H1 (cell line): ENCODE results near the gene ASB8. TPM values are rescaled to one million over a fixed set of nuclear protein-coding genes. Genes with fewer than 3 reads are reported as not detected.

ENCODE experiments used
- CTCF ChIA-PET: fragments of 300-600 bp; sonication (Branson Sonifier 250); formaldehyde crosslinking; loops from one replicate; lab custom pipeline; 2021; ENCODE audit not compliant: partially characterized antibody; lab: Charles Lee
- POLR2A ChIA-PET: fragments of 300-600 bp; sonication (Branson Sonifier 250); formaldehyde crosslinking; loops from one replicate; lab custom pipeline; 2021; ENCODE audit warnings: inconsistent platforms; ENCODE audit not compliant: partially characterized antibody; lab: Charles Lee
- DNase-seq, 2 experiments: peaks; one replicate each; pipeline versions ENCODE4 v3.0.0 to v3.0.0-alpha.2; 2010 to 2022; ENCODE audit warnings: low spot score in 2 of 2, low read depth in 1 of 2, mixed read lengths in 1 of 2
- FAIRE-seq: peaks from 2 replicates; lab custom pipeline; 2011; peaks lifted over from hg19 to GRCh38; lab: Jason Lieb, UNC
- H2AFZ ChIP-seq: 2 replicates; pipeline ENCODE4 v1.8.1; 2012; ENCODE audit warnings: low read length, inconsistent platforms
- H2AK5ac ChIP-seq: 2 replicates; pipeline ENCODE4 v1.6.1; 2013; ENCODE audit warnings: low read depth, low read length
- H2BK120ac ChIP-seq: replicated peaks from 2 replicates; pipeline ENCODE3; 2013; ENCODE audit warnings: low read depth, low read length, inconsistent platforms
- H2BK12ac ChIP-seq: 2 replicates; pipeline ENCODE4 v1.6.1; 2013; ENCODE audit warnings: low read depth, low read length
- H2BK15ac ChIP-seq: 2 replicates; pipeline ENCODE4 v1.6.1; 2013; ENCODE audit warnings: low read length
- H2BK20ac ChIP-seq: 2 replicates; pipeline ENCODE4 v1.6.1; 2013; ENCODE audit warnings: low read length
- H2BK5ac ChIP-seq: 2 replicates; pipeline ENCODE4 v1.6.1; 2013; ENCODE audit warnings: low read depth, low read length
- H3K14ac ChIP-seq: 2 replicates; pipeline ENCODE4 v1.6.1; 2013; ENCODE audit warnings: inconsistent platforms; ENCODE audit not compliant: insufficient read length
- H3K18ac ChIP-seq: 2 replicates; pipeline ENCODE4 v1.6.1; 2013; ENCODE audit warnings: low read length; ENCODE audit errors: extremely low read depth
- H3K23ac ChIP-seq: 2 replicates; pipeline ENCODE4 v1.6.1; 2013; ENCODE audit warnings: inconsistent platforms; ENCODE audit not compliant: insufficient read length
- H3K23me2 ChIP-seq: 2 replicates; pipeline ENCODE4 v1.6.1; 2013; ENCODE audit warnings: low read depth, low read length
- H3K27ac ChIP-seq: 2 replicates; pipeline ENCODE4 v1.6.1; 2011; ENCODE audit warnings: low read depth, low read length, inconsistent platforms
- H3K27me3 ChIP-seq, 4 experiments: replicated peaks in 1 of 4; 1 replicate in 1 of 4; 2 replicates in 3 of 4; pipeline versions ENCODE4 v1.6.1 to v1.8.1; 2011 to 2013; ENCODE audit warnings: low read length in 3 of 4, mild to moderate bottlenecking in 3 of 4, inconsistent platforms in 2 of 4, mixed read lengths in 2 of 4, moderate library complexity in 1 of 4; ENCODE audit not compliant: control insufficient read depth in 3 of 4, insufficient read depth in 3 of 4; ENCODE audit errors: extremely low read depth in 1 of 4
- H3K36me3 ChIP-seq, 4 experiments: 2 replicates each; pipeline versions ENCODE4 v1.6.1 to v1.8.1; 2011 to 2013; ENCODE audit warnings: mild to moderate bottlenecking in 4 of 4, low read length in 3 of 4, moderate library complexity in 2 of 4, control low read depth in 1 of 4, inconsistent platforms in 1 of 4; ENCODE audit not compliant: insufficient read depth in 4 of 4, control insufficient read depth in 2 of 4
- H3K4ac ChIP-seq: replicated peaks from 2 replicates; pipeline ENCODE3; 2013; ENCODE audit warnings: low read length, low read depth, mixed read lengths, inconsistent platforms; ENCODE audit not compliant: insufficient read length
- H3K4me1 ChIP-seq, 4 experiments: replicated peaks in 1 of 4; 1 replicate in 1 of 4; 2 replicates in 3 of 4; pipeline versions ENCODE4 v1.6.1 to v1.8.1; 2011 to 2013; ENCODE audit warnings: low read length in 3 of 4, inconsistent platforms in 2 of 4, mixed read lengths in 1 of 4; ENCODE audit not compliant: insufficient read depth in 4 of 4, control insufficient read depth in 3 of 4
- H3K4me2 ChIP-seq, 2 experiments: 2 replicates each; pipeline versions ENCODE4 v1.6.1 to v1.8.1; 2011 to 2013; ENCODE audit warnings: low read depth in 2 of 2, low read length in 2 of 2, control low read depth in 1 of 2, inconsistent platforms in 1 of 2, mild to moderate bottlenecking in 1 of 2; ENCODE audit not compliant: insufficient read depth in 1 of 2
- H3K4me3 ChIP-seq, 4 experiments: fragments of 200-600, 300-600 bp in 1 of 4; sonication (generic), shearing (Covaris generic), sonication (Bioruptor Twin) in 1 of 4; 2 replicates each; pipeline versions ENCODE4 v1.5.1 to v1.8.1; 2011 to 2016; ENCODE audit warnings: low read length in 4 of 4, low read depth in 3 of 4, control low read depth in 2 of 4, inconsistent platforms in 2 of 4, mild to moderate bottlenecking in 2 of 4, mixed read lengths in 1 of 4, moderate library complexity in 1 of 4; ENCODE audit not compliant: insufficient read depth in 2 of 4; ENCODE audit errors: extremely low read depth in 1 of 4
- H3K56ac ChIP-seq: replicated peaks from 2 replicates; pipeline ENCODE3; 2013; ENCODE audit warnings: low read depth, mild to moderate bottlenecking, mixed read lengths, low read length, inconsistent platforms; ENCODE audit not compliant: insufficient read length
- H3K79me1 ChIP-seq: 2 replicates; pipeline ENCODE4 v1.6.1; 2013; ENCODE audit warnings: low read depth, low read length, control low read depth
- H3K79me2 ChIP-seq, 2 experiments: 2 replicates each; pipeline versions ENCODE4 v1.6.1 to v1.8.1; 2012 to 2013; ENCODE audit warnings: low read length in 2 of 2, mild to moderate bottlenecking in 2 of 2, inconsistent platforms in 1 of 2; ENCODE audit not compliant: insufficient read depth in 2 of 2, control insufficient read depth in 1 of 2
- H3K9ac ChIP-seq, 4 experiments: replicated peaks in 1 of 4; 1 replicate in 1 of 4; 2 replicates in 3 of 4; pipeline versions ENCODE4 v1.6.1 to v1.8.1; 2011 to 2013; ENCODE audit warnings: low read depth in 3 of 4, low read length in 3 of 4, control low read depth in 2 of 4, mild to moderate bottlenecking in 2 of 4, moderate library complexity in 2 of 4, inconsistent platforms in 1 of 4; ENCODE audit errors: extremely low read depth in 1 of 4
- H3K9me3 ChIP-seq, 2 experiments: 2 replicates each; pipeline versions ENCODE4 v1.6.1 to v1.8.1; 2012 to 2013; ENCODE audit warnings: mild to moderate bottlenecking in 2 of 2, moderate library complexity in 2 of 2, control low read depth in 1 of 2, inconsistent platforms in 1 of 2, low read depth in 1 of 2, low read length in 1 of 2, mixed read lengths in 1 of 2; ENCODE audit not compliant: insufficient read depth in 2 of 2
- H4K20me1 ChIP-seq, 2 experiments: replicated peaks in 1 of 2; 2 replicates each; pipeline versions ENCODE3 to v1.8.1; 2011 to 2013; ENCODE audit warnings: inconsistent platforms in 2 of 2, low read length in 2 of 2, mild to moderate bottlenecking in 1 of 2; ENCODE audit not compliant: insufficient read depth in 2 of 2, control insufficient read depth in 1 of 2
- H4K5ac ChIP-seq: 2 replicates; pipeline ENCODE4 v1.6.1; 2013; ENCODE audit warnings: low read length, low read depth, mixed read lengths, inconsistent platforms; ENCODE audit not compliant: insufficient read length
- H4K8ac ChIP-seq: 2 replicates; pipeline ENCODE4 v1.8.0; 2013; ENCODE audit warnings: mild to moderate bottlenecking, moderate library complexity, low read length, inconsistent platforms; ENCODE audit not compliant: insufficient read depth; ENCODE audit errors: extremely low read depth
- H4K91ac ChIP-seq: replicated peaks from 2 replicates; pipeline ENCODE3; 2013; ENCODE audit warnings: low read length, mixed read lengths, inconsistent platforms; ENCODE audit not compliant: insufficient read length
- CTCF ChIP-seq, 3 experiments: IDR thresholded peaks; 1 replicate in 2 of 3; 2 replicates in 1 of 3; pipeline versions ENCODE4 v1.5.1 to v1.6.1; 2011; ENCODE audit warnings: low read length in 3 of 3, mild to moderate bottlenecking in 3 of 3, inconsistent platforms in 2 of 3, low read depth in 1 of 3, moderate library complexity in 1 of 3; ENCODE audit not compliant: insufficient read depth in 1 of 3; ENCODE audit errors: control extremely low read depth in 1 of 3
- EP300 ChIP-seq, 2 experiments: IDR thresholded peaks; 1 replicate in 1 of 2; 2 replicates in 1 of 2; pipeline ENCODE4 v1.6.1; 2011 to 2012; ENCODE audit warnings: low read depth in 2 of 2, low read length in 2 of 2, mild to moderate bottlenecking in 2 of 2, borderline replicate concordance in 1 of 2, inconsistent platforms in 1 of 2, moderate library complexity in 1 of 2
- PHF8 ChIP-seq: fragments of 200-600 bp; sonication (generic); conservative IDR thresholded peaks from 2 replicates; pipeline ENCODE4 v1.7.1; 2012; ENCODE audit warnings: low read depth, mild to moderate bottlenecking, inconsistent platforms, low read length, moderate library complexity
- RAD21 ChIP-seq, 2 experiments: IDR thresholded peaks in 1 of 2; conservative IDR thresholded peaks in 1 of 2; 2 replicates each; pipeline ENCODE4 v1.6.1; 2011; ENCODE audit warnings: low read depth in 2 of 2, low read length in 2 of 2, improper control_type of control experiment in 1 of 2, inconsistent platforms in 1 of 2, mild to moderate bottlenecking in 1 of 2, moderate library complexity in 1 of 2
- WGBS, 2 experiments: shearing (Covaris generic) in 1 of 2; methylation state at CpG; one replicate each; pipeline versions ENCODE4 v1.1.6 to v1.1.7; 2013 to 2015; ENCODE audit warnings: low lambda C conversion rate in 2 of 2, mixed read lengths in 2 of 2, inconsistent platforms in 1 of 2, low coverage in 1 of 2, missing lambda C conversion rate in 1 of 2; ENCODE audit not compliant: insufficient replicate concordance in 2 of 2, insufficient coverage in 1 of 2, insufficient read length in 1 of 2; ENCODE audit errors: extremely low coverage in 1 of 2, missing lambda C conversion rate in 1 of 2; 5-methylcytosine and 5-hydroxymethylcytosine counted together
- polyA plus RNA-seq, 7 experiments: library from polyadenylated mRNA; depleted of rRNA in 3 of 7; stranded (reverse) in 5 of 7; unstranded in 2 of 7; fragments of >200 nt in 5 of 7; fragments of 200-250 nt in 2 of 7; gene quantifications; 1 replicate in 5 of 7; 2 replicates in 1 of 7; 4 replicates in 1 of 7; pipeline versions ENCODE4 v1.2.1 to v1.2.3, GENCODE V29; 2011 to 2013; ENCODE audit warnings: missing spikeins in 2 of 7, mixed read lengths in 2 of 7
- total RNA-seq: library from RNA; stranded (reverse); fragmentation: NEBNext Ultra II Directional; extraction: Animal tissue kit (Norgen Biotek cat#: 25700); gene quantifications from 2 replicates; pipeline ENCODE4 v1.2.1, GENCODE V29; 2021

The ASB8 gene
- total and polyA plus RNA-seq, 2 of the 8 experiments (the other 6 are each of a cell fraction or from before 2014, with no cell fraction given) = 3.8 to 8.3 TPM

GRCh38 chr12:48197549-48197970, 40.2 kb upstream of the ASB8 start:
- H2BK20ac ChIP-seq = peak overlapping the region; percentile 72
- no peak overlapping the region for H3K23ac ChIP-seq
- 1% methylated on average over 10 of the region's 10 CpGs; no CpG with 5 or more reads in 1 of the 2 experiments for WGBS, 2 experiments
- H3K23me2 ChIP-seq = peaks cover 12% of the 10 kb centered on the region
- DNase-seq (no peak), FAIRE-seq (no peak)
- H3K14ac ChIP-seq = no peak overlapping the region
- peak overlapping the region; percentile 51; the same call in 1 of the 2 replicates for H3K27ac ChIP-seq
- H4K8ac ChIP-seq = no peak overlapping the region
- no peaks in the 10 kb centered on the region for H4K20me1 ChIP-seq
- H2BK12ac ChIP-seq = peak overlapping the region; percentile 44; the same call in 1 of the 2 replicates
- peak overlapping the region; percentile 63 to 90 (median 76); a peak in 7 of 8 replicates for H3K4me3 ChIP-seq
- TF ChIP-seq RAD21 (IDR thresholded peaks at IDR 0.05 in 1 of 2, conservative IDR thresholded peaks at IDR 0.05 in 1 of 2; ENCODE audit: low read depth in 2 of 2, low read length in 2 of 2) (peak; percentile 26 to 27; a peak in 2 of 4 replicates), PHF8 (peak; percentile 7; the same call in 1 of the 2 replicates), EP300 (IDR thresholded peaks at IDR 0.05; ENCODE audit: borderline replicate concordance in 1 of 2, low read depth in 2 of 2, low read length in 2 of 2) (no peak), CTCF (IDR thresholded peaks at IDR 0.05; ENCODE audit: control extremely low read depth in 1 of 3, insufficient read depth in 1 of 3, low read depth in 1 of 3, low read length in 3 of 3) (peak in 2 of 3 experiments; percentile 14 to 53; a peak in 2 of 4 replicates)
- ChIA-PET CTCF (interaction anchor here (0.6 to 6.0 kb wide), 12 partner anchors 10 to 443 kb away, joined by 3 to 63 read pairs (median 4); partner anchors contain the start of gene ASB8), POLR2A (interaction anchor here (1.1 to 2.4 kb wide), 12 partner anchors 8 to 152 kb away, joined by 3 to 10 read pairs (median 5); partner anchors contain the start of genes ASB8 and SENP1)
- no peak overlapping the region for H2AK5ac ChIP-seq
- H2BK120ac ChIP-seq = peak overlapping the region; percentile 47
- no peaks in the 10 kb centered on the region for H3K9me3 ChIP-seq
- H3K4me1 ChIP-seq = peaks cover 0 to 2% (median 2%) of the 10 kb centered on the region in 4 experiments; a peak in 2 of 7 replicates
- H3K9ac ChIP-seq = peak overlapping the region in 3 of 4 experiments; percentile 38 to 60 (median 58); a peak in 5 of 7 replicates
- peak overlapping the region; percentile 81 to 94 for H3K4me2 ChIP-seq
- H4K91ac ChIP-seq = peak overlapping the region; percentile 89
- H3K79me1 ChIP-seq = no peaks in the 10 kb centered on the region
- peak overlapping the region; percentile 23 for H3K4ac ChIP-seq
- peak overlapping the region; percentile 99 for H2AFZ ChIP-seq
- H3K18ac ChIP-seq = peak overlapping the region; percentile 83; the same call in 1 of the 2 replicates
- no peak overlapping the region for H3K56ac ChIP-seq
- H3K36me3 ChIP-seq = no peaks in the 10 kb centered on the region
- no peaks in the 10 kb centered on the region for H3K79me2 ChIP-seq
- H4K5ac ChIP-seq = peak overlapping the region; percentile 31
- H2BK5ac ChIP-seq = peak overlapping the region; percentile 9; the same call in 1 of the 2 replicates
- peaks cover 5 to 23% (median 20%) of the 10 kb centered on the region in 4 experiments for H3K27me3 ChIP-seq
- H2BK15ac ChIP-seq = peak overlapping the region; percentile 65; the same call in 1 of the 2 replicates
